MM.1S (cell line): Measurements from ENCODE around the gene ADGRD1.

Source experiments
- EZH2 ChIP-seq: fragments of 300-600 bp; sonication (generic); optimal IDR thresholded peaks from 2 replicates; pipeline ENCODE3; 2017; ENCODE audit warnings: low read depth, mild to moderate bottlenecking, antibody characterized with exemption, low read length, mixed read lengths
- EZH2phosphoT487 ChIP-seq: fragments of 300-600 bp; sonication (generic); IDR thresholded peaks from 2 replicates; pipeline ENCODE4 v1.6.1; 2018; ENCODE audit warnings: antibody characterized with exemption, low read length
- TF ChIP-seq, protein P1 (sequence below): fragments of 300-600 bp; sonication (generic); IDR thresholded peaks from 2 replicates; pipeline ENCODE4 v1.5.1; 2016; ENCODE audit warnings: antibody characterized with exemption, low read length, mixed read lengths

DNA sequence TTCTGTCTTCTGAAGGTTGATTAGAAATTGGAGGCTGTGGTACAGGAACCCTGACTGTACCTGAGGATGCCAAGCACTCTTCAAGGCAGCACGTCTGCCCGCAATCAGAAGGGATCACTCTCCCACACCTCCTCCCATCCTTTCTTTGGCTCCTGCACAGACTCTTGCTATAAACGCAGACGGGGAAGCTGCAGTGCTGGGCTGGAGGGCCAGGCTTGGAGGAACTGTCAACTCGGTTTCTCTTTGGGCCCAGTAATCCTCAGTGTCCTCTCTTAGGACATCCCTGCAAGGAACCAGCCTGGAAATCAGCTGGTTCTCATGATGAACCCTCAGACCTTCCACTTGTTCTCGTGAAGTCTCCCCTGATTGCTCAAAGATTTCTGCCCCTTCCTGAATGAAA is 201.4 kb downstream of the ADGRD1 start:
- TF ChIP-seq, protein P1, sequence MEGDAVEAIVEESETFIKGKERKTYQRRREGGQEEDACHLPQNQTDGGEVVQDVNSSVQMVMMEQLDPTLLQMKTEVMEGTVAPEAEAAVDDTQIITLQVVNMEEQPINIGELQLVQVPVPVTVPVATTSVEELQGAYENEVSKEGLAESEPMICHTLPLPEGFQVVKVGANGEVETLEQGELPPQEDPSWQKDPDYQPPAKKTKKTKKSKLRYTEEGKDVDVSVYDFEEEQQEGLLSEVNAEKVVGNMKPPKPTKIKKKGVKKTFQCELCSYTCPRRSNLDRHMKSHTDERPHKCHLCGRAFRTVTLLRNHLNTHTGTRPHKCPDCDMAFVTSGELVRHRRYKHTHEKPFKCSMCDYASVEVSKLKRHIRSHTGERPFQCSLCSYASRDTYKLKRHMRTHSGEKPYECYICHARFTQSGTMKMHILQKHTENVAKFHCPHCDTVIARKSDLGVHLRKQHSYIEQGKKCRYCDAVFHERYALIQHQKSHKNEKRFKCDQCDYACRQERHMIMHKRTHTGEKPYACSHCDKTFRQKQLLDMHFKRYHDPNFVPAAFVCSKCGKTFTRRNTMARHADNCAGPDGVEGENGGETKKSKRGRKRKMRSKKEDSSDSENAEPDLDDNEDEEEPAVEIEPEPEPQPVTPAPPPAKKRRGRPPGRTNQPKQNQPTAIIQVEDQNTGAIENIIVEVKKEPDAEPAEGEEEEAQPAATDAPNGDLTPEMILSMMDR = no peak
- no peak for TF ChIP-seq EZH2
- TF ChIP-seq EZH2phosphoT487 = no peak
